Measurements from ENCODE around the gene SSU72.

The SSU72 gene

GRCh38 chr1:1612104-1612400 lies 37.4 kb upstream of the SSU72 start:
- DNase-seq (ENCODE audit: low read depth in 2 of 2, low spot score in 1 of 2): no peak

- no peak for DNase-seq (ENCODE audit: low read depth in 2 of 2, low spot score in 1 of 2)
Observed at GRCh38 chr1:1610796-1611195, 36.1 kb upstream of the SSU72 start.

- DNase-seq (ENCODE audit: low read depth in 2 of 2, low spot score in 1 of 2): no peak
Observed at GRCh38 chr1:1609822-1610485, 35.3 kb upstream of the SSU72 start.

GRCh38 chr1:1606232-1606631 lies 31.6 kb upstream of the SSU72 start:
- no peak for DNase-seq (ENCODE audit: low read depth in 2 of 2, low spot score in 1 of 2)

- DNase-seq (ENCODE audit: low read depth in 2 of 2, low spot score in 1 of 2): no peak
Observed at GRCh38 chr1:1605724-1606123, 31.1 kb upstream of the SSU72 start.

GRCh38 chr1:1605034-1605591 lies 30.4 kb upstream of the SSU72 start:
- no peak for DNase-seq (ENCODE audit: low read depth in 2 of 2, low spot score in 1 of 2)

- DNase-seq (ENCODE audit: low read depth in 2 of 2, low spot score in 1 of 2): no peak
Observed at GRCh38 chr1:1604374-1605033, 29.8 kb upstream of the SSU72 start.

- DNase-seq (ENCODE audit: low read depth in 2 of 2, low spot score in 1 of 2): no peak
Observed at GRCh38 chr1:1603671-1604373, 29.2 kb upstream of the SSU72 start.

- DNase-seq (ENCODE audit: low read depth in 2 of 2, low spot score in 1 of 2): no peak
Observed at GRCh38 chr1:1602968-1603506, 28.4 kb upstream of the SSU72 start.

GRCh38 chr1:1602304-1602967 lies 27.8 kb upstream of the SSU72 start:
- no peak for DNase-seq (ENCODE audit: low read depth in 2 of 2, low spot score in 1 of 2)

GRCh38 chr1:1601564-1602303 lies 27.1 kb upstream of the SSU72 start:
- no peak for DNase-seq (ENCODE audit: low read depth in 2 of 2, low spot score in 1 of 2)

GRCh38 chr1:1600861-1601563 lies 26.3 kb upstream of the SSU72 start:
- no peak for DNase-seq (ENCODE audit: low read depth in 2 of 2, low spot score in 1 of 2)

- no peak for DNase-seq (ENCODE audit: low read depth in 2 of 2, low spot score in 1 of 2)
Observed at GRCh38 chr1:1599935-1600860, 25.5 kb upstream of the SSU72 start, which contains the start of gene FNDC10. FNDC10 (minus strand) TSS chr1:1600135; CDS start chr1:1600015, 120 bp downstream.

- DNase-seq (ENCODE audit: low read depth in 2 of 2, low spot score in 1 of 2): no peak
Observed at GRCh38 chr1:1599030-1599934, 24.6 kb upstream of the SSU72 start.

- no peak for DNase-seq (ENCODE audit: low read depth in 2 of 2, low spot score in 1 of 2)
Observed at GRCh38 chr1:1598720-1599029, 24.0 kb upstream of the SSU72 start.

- DNase-seq (ENCODE audit: low read depth in 2 of 2, low spot score in 1 of 2): no peak
Observed at GRCh38 chr1:1598051-1598719, 23.5 kb upstream of the SSU72 start.

GRCh38 chr1:1597275-1597930 lies 22.7 kb upstream of the SSU72 start:
- DNase-seq (ENCODE audit: low read depth in 2 of 2, low spot score in 1 of 2): no peak

All from stimulated activated CD8-positive, alpha-beta memory T cell treated with anti-CD3 and anti-CD28 coated beads, Interleukin-4, amount 100 ng/mL, for 4 hours (primary cell).